Stimulated activated effector memory CD8-positive, alpha-beta T cell treated with anti-CD3 and anti-CD28 coated beads, Interleukin-12 subunit alpha, Interleukin-12 subunit beta, amount 100 ng/mL, for 72 hours (primary cell): Measurements from ENCODE around the gene ZNF835.

ENCODE experiments used
- ATAC-seq: fragments of 150-1000 bp; cut with Tn5 transposase; 2 replicates; pipeline ENCODE4 v1.10.0; 2021
- DNase-seq, 2 donors: peaks; one replicate each; pipeline ENCODE4 v3.0.0; 2021 to 2022; ENCODE audit warnings: low spot score in 2 of 2
- H3K27ac Mint-ChIP-seq: one replicate; pipeline ENCODE4 v1.8.0; 2022; ENCODE audit warnings: mild to moderate bottlenecking, mixed read lengths
- H3K36me3 Mint-ChIP-seq: one replicate; pipeline ENCODE4 v1.8.0; 2022; ENCODE audit warnings: mild to moderate bottlenecking, mixed read lengths
- H3K4me1 Mint-ChIP-seq: one replicate; pipeline ENCODE4 v1.8.0; 2022; ENCODE audit warnings: mixed read lengths
- H3K4me3 Mint-ChIP-seq: one replicate; pipeline ENCODE4 v1.8.0; 2022; ENCODE audit warnings: mild to moderate bottlenecking, mixed read lengths
- H3K9me3 Mint-ChIP-seq: one replicate; pipeline ENCODE4 v1.8.0; 2022; ENCODE audit warnings: mixed read lengths

The ZNF835 gene

DNA sequence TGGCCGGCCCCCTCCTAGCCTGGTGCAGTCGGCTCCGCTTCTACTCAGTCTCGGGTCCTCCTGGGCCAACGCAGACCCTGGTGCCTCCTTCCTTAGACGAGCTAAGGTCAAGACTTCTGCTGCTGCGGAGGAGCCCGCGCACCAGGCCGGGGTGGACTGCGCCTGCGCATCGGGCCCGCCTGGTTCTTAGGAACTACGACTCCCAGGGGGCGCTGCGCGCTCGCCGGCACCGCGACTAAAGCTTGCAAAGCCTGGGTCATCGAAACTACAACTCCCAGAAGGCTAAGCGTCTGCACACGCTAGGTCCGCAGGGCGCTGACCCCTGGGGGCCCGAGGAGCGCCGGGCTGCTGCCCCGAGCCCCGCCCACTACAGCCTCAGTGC lies at the start of gene ZNF835:
Gene ZNF835 (minus strand): TSS at position 145 of the 382 bp plus-strand sequence. CDS start 6,559 bp downstream, outside the sequence.
- DNase-seq (peak; percentile 55 to 69), ATAC-seq (peak; percentile 86)
- Mint-ChIP-seq H3K27ac (no peak within 1 kb of the TSS), H3K9me3 (peaks cover 8% of the 10 kb centered on the region), H3K36me3 (no peaks in the 10 kb centered on the region), H3K4me3 (peak within 1 kb of the TSS; percentile 71), H3K4me1 (peaks cover 6% of the 10 kb centered on the region)

DNA sequence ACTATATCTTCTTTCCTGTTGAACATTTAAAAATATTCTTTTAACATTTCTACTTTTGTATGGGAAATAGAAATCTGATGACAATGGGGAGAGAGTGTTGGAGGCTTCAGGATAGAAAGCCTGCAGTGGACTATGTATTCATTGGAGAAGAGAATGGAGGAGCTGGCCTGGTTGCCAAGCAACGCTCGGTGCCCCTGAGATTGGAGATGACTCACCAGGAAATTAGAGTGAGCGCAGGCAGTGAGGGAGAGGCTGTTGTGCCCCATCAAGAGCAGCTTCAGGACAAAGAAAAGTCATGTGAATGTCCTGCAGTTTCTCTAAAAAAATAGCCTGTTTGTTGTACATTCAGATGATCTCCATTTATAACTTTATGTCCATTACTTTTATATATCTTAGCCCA lies 48.7 kb upstream of the ZNF835 start:
- Mint-ChIP-seq H3K36me3 (no peaks in the 10 kb centered on the region), H3K27ac (no peak overlapping the region), H3K4me1 (no peaks in the 10 kb centered on the region), H3K4me3 (no peak overlapping the region), H3K9me3 (peaks cover 31% of the 10 kb centered on the region)
- no peak for ATAC-seq
- DNase-seq = no peak

DNA sequence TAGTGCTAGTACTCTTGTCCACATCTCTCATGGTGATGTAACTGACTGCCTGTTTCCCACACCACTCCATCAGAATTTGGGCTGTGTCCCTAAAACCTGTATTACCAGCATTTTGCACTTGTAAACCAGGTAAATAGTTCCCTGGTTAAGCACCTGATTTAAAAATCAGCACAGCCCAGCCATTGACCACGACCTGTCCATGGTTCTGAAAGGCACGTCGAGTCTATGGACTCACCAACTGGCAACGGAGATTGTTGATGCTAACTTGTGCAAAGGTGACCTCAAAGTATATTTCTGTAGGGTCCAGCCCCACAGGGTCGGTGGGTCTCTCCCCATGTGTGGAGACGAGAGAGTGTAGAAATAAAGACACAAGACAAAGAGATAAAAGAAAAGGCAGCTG lies 46.7 kb upstream of the ZNF835 start:
- ATAC-seq = no peak
- H3K9me3 Mint-ChIP-seq = peaks cover 24% of the 10 kb centered on the region
- H3K27ac Mint-ChIP-seq = no peak overlapping the region
- DNase-seq = no peak
- no peaks in the 10 kb centered on the region for H3K36me3 Mint-ChIP-seq
- H3K4me3 Mint-ChIP-seq = no peak overlapping the region
- H3K4me1 Mint-ChIP-seq = no peaks in the 10 kb centered on the region

DNA sequence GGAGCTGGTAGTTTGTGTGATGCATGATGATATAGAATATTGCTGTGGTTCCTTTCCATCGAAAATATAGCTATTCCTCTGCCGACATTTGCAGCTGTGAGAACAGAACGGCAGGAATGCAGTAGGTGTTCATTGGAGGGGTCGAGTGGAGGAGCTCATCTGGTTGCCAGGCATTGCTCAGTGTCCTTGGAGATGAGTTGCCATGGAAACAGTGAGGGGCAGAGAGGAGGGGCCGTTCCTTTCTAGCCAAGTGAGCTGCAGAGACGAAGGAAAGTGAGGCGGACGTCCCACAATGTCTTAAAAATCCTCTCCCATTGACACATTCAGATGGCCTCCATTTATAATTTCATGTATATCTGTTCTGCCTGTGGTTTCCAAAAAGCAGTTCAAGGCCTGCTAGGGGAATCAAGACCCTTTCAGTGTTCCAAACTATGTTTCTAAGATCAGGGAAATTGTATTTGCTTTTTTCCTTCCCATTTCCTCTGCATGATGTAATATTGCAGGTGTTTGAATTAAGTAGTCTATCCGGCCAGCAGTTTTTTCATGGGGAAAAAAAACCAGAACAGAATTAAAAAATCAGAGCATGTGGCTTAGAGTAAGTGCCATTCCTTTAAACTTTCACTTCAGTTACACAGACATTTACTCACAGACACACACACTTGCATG lies 41.2 kb upstream of the ZNF835 start:
- no peak for ATAC-seq
- no peak overlapping the region for H3K4me3 Mint-ChIP-seq

DNA sequence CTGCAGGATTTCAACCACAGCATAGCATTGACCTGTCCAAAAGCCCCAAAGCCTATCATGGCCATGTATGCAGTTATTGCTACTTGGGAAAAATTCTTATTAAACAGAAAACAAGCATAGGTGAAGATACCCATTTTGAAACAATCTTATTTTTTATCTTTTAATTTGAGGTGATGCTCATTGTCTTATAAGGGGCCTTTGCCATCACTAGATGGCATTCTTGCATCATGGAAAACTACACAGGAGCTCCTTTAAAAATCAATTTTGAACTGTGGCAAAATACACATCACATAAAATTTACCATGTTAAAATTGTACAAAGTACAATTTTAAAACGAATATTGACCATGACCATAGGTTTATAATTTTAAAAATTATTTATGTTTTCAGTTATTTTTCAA lies 38.9 kb upstream of the ZNF835 start:
- Mint-ChIP-seq H3K27ac (no peak overlapping the region), H3K9me3 (peaks cover 30% of the 10 kb centered on the region), H3K36me3 (no peaks in the 10 kb centered on the region), H3K4me3 (no peak overlapping the region), H3K4me1 (no peaks in the 10 kb centered on the region)
- no peak for ATAC-seq
- DNase-seq = no peak

More for the DNA sequence above, 41.2 kb upstream of the ZNF835 start:
- H3K36me3 Mint-ChIP-seq = no peaks in the 10 kb centered on the region
- no peak overlapping the region for H3K27ac Mint-ChIP-seq
- DNase-seq = no peak
- H3K9me3 Mint-ChIP-seq = peaks cover 15% of the 10 kb centered on the region
- H3K4me1 Mint-ChIP-seq = no peaks in the 10 kb centered on the region

DNA sequence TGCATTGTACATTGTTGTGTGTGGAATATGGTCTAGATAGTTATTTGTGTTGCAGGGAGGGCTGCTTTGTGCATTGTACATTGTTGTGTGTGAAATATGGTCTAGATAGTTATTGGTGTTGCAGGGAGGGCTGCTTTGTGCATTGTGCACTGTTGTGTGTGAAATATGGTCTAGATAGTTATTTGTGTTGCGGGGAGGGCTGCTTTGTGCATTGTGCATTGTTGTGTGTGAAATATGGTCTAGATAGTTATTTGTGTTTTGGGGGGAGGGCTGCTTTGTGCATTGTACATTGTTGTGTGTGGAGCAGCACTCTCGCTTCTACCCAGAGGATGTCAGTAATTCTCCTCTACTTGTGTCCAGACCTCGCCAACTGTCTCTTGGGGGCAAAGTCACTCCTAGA lies 36.3 kb upstream of the ZNF835 start:
- H3K4me1 Mint-ChIP-seq = no peaks in the 10 kb centered on the region
- ATAC-seq = no peak
- no peak overlapping the region for H3K4me3 Mint-ChIP-seq
- peaks cover 36% of the 10 kb centered on the region for H3K9me3 Mint-ChIP-seq
- DNase-seq = no peak
- H3K36me3 Mint-ChIP-seq = no peaks in the 10 kb centered on the region
- H3K27ac Mint-ChIP-seq = no peak overlapping the region

DNA sequence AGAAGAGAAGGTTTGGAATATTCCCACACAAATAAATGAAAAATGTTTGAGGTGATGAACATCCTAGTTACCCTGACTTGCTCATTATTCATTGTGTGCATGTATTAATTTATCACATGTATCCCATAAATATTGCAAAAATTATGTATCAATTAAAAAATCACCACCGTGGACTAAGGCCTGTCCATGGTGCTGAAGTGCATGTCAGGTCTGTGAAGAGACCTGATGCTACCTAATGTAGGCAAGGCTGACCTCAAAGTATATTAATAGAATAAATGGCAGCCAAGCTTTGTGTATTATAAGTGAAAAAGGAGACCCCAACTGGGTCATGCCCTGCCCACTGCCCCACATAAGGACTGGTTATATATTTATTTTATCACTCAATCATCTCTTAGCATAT lies 34.4 kb upstream of the ZNF835 start:
- Mint-ChIP-seq H3K9me3 (peaks cover 34% of the 10 kb centered on the region), H3K4me3 (no peak overlapping the region), H3K27ac (no peak overlapping the region), H3K4me1 (no peaks in the 10 kb centered on the region), H3K36me3 (no peaks in the 10 kb centered on the region)
- ATAC-seq = no peak
- no peak for DNase-seq

DNA sequence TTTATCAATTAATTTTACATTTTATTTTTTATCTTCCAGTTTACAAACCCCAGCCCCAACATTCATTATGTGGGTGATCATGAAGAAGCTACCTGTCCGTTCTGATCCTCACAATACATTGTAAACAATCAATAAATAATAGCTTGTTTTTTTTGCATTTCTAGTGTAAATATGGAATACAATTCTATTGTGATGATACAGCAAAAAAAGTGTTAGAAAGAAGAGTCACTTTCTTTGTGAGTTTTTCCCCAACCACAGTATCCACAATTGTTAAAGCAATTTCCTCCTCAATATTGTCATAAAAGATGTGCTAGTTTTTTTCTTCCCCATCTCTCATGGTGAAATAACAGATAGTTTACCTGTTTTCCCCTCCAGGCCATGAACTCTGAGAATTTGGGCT lies 30.3 kb upstream of the ZNF835 start:
- no peaks in the 10 kb centered on the region for H3K4me1 Mint-ChIP-seq
- H3K36me3 Mint-ChIP-seq = no peaks in the 10 kb centered on the region
- ATAC-seq (no peak), DNase-seq (no peak)
- no peak overlapping the region for H3K27ac Mint-ChIP-seq
- no peak overlapping the region for H3K4me3 Mint-ChIP-seq
- H3K9me3 Mint-ChIP-seq = peaks cover 27% of the 10 kb centered on the region

DNA sequence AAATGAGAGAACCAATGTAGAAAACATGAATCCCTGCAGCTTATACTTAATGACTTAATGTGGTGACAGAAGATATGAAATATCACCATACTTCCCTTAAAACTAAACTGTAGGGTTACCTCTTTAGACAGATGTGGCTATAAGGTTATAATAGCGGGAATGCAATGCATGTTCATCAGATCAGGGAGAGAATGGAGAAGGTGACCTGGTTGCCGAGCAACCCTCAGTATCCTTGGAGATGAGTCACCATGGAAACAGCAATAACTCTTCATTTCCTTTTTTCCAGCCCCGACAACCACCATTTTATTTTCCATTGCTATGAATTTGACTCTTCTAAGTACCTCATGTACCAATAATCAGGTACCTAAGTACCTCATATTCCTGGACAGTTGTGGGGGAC lies 28.0 kb upstream of the ZNF835 start:
- no peaks in the 10 kb centered on the region for H3K4me1 Mint-ChIP-seq
- peaks cover 20% of the 10 kb centered on the region for H3K9me3 Mint-ChIP-seq
- H3K27ac Mint-ChIP-seq = no peak overlapping the region
- no peak for ATAC-seq
- no peak overlapping the region for H3K4me3 Mint-ChIP-seq
- DNase-seq = no peak
- no peaks in the 10 kb centered on the region for H3K36me3 Mint-ChIP-seq

DNA sequence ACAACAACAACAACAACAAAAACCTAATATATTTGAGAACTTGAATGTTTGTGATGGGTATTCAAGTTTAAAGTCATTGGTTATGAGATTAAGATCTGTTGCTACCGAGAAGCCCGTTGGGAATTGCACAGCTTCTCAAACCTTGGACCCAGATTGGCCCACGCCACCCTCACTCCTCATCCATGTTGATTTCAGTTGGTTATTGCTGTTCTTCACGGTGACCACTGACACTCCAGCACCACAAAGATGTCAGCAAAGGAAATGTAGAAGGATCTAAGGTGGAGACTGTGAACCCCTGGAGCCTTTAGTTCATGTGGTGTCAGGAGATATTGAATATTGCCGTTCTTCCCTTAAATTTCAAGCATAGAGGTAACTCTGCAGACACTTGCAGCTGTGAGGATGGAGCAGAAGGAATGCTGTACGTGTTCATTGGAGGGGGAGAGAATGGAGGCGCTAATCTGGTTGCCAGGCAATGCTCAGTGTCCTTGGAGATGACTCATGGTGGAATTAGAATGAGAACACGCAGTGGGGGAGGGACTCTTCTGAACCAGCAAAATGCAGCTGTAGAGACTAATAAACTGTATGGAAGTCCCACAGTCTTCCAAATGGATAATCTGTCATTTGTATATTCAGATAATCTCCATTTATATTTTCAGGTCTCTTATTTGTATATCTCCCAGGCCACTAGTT lies 20.8 kb upstream of the ZNF835 start:
- Mint-ChIP-seq H3K4me1 (no peaks in the 10 kb centered on the region), H3K9me3 (peaks cover 17% of the 10 kb centered on the region), H3K27ac (no peak overlapping the region), H3K36me3 (no peaks in the 10 kb centered on the region), H3K4me3 (no peak overlapping the region)
- DNase-seq (no peak), ATAC-seq (no peak)

DNA sequence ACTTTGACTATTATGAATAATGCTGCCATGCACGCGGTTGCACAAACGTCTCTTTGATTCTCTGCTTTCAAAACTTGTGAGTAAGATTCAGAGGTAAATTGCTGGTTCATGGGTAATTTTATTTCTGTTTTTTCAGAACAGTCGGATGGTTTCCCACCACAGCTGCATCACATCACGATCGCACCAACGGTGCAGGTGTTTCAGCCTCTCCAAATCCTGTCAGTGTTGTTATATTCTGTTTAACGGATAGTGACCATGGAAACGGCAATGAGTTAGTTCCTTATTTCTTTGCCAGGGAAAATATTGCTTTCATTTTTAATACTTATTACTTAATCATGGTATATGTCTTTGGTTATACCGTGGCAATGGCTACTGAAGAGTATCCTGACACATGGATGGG lies 19.1 kb upstream of the ZNF835 start:
- DNase-seq (no peak), ATAC-seq (no peak)
- Mint-ChIP-seq H3K4me3 (no peak overlapping the region), H3K27ac (no peak overlapping the region), H3K9me3 (peaks cover 24% of the 10 kb centered on the region), H3K36me3 (no peaks in the 10 kb centered on the region), H3K4me1 (no peaks in the 10 kb centered on the region)

DNA sequence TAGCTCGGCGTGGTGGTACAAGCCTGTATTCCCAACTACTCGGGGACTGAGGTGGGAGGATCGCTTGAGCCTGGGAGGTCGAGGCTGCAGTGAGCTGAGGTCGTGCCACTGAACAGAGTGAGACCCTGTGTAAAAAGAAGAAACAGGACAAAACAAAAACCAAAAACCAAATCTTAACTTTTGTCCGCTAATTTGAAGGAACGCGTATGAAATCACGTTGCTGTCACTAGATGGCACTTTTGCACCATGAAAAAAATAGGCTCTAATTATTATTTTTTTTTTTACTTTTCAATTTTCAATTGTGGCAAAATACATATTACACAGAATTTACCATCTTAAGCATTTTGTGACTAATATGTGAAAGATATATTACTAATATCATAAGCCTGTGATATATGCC lies 17.6 kb upstream of the ZNF835 start:
- H3K4me3 Mint-ChIP-seq = no peak overlapping the region
- no peaks in the 10 kb centered on the region for H3K4me1 Mint-ChIP-seq
- no peak for ATAC-seq
- no peak for DNase-seq
- H3K36me3 Mint-ChIP-seq = no peaks in the 10 kb centered on the region
- H3K9me3 Mint-ChIP-seq = peaks cover 31% of the 10 kb centered on the region
- H3K27ac Mint-ChIP-seq = no peak overlapping the region

DNA sequence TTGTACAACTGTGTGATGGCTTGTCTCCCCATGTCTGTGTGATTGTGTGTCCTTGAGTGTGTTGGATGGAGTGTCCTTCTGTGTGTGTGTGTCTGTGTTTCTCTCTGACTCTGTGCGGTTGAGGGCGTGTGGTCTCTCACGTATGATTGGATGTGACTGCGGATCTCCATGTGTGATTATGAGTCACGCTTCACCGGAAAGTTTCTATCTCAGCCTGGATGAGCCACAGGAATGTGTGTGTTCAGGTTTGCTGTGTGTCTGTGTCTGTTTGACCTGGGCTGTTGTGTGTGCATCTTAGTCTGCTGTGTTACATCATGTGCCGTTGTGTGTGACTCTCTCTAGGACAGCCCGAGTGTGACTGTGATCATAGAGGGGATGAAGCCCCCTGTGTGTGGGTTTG lies 15.5 kb upstream of the ZNF835 start:
- Mint-ChIP-seq H3K9me3 (peaks cover 19% of the 10 kb centered on the region), H3K27ac (no peak overlapping the region), H3K4me3 (no peak overlapping the region), H3K36me3 (no peaks in the 10 kb centered on the region), H3K4me1 (no peaks in the 10 kb centered on the region)
- no peak for ATAC-seq
- DNase-seq = no peak

DNA sequence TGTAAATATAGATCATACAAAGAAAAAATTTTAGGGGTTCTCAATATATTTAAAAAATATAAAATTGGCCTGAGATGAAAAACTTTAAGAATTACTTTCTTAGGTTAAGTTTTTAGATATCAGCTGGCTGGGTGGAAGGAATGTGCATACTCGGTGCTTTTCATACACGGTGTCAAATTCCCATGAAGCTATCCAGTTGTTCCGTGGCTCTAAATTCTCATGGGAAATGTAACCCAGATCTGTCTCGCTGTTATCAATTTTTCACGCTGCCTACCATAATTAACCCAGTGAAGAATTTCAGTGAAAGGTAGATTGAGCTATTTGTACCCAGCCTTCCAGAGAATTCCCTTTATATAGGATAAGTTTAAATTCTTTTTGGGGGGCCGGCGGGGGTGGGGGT lies 11.6 kb upstream of the ZNF835 start:
- Mint-ChIP-seq H3K9me3 (peaks cover 27% of the 10 kb centered on the region), H3K4me1 (no peaks in the 10 kb centered on the region), H3K36me3 (no peaks in the 10 kb centered on the region), H3K4me3 (no peak overlapping the region), H3K27ac (no peak overlapping the region)
- no peak for ATAC-seq
- DNase-seq = no peak

DNA sequence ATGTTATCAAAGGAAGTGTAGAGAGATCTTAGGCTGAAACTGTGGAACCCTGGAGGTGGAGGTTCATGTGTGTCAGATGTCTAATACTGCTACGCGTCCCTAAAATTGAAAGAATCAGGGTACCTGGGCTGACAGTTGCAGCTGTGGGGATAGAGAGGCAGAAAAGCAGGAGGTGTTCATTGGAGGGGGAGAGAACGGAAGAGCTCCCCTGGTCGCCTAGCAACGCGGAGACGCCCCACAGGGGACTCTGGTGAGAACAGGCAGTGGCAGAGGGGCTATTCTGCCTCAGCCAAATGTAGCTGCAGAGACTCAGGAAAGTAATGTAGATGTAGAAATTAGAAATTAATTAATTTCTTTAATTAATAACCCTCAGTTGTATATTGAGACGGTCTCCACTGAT lies 10.1 kb upstream of the ZNF835 start:
- Mint-ChIP-seq H3K4me1 (no peaks in the 10 kb centered on the region), H3K4me3 (no peak overlapping the region)
- no peak for ATAC-seq

DNA sequence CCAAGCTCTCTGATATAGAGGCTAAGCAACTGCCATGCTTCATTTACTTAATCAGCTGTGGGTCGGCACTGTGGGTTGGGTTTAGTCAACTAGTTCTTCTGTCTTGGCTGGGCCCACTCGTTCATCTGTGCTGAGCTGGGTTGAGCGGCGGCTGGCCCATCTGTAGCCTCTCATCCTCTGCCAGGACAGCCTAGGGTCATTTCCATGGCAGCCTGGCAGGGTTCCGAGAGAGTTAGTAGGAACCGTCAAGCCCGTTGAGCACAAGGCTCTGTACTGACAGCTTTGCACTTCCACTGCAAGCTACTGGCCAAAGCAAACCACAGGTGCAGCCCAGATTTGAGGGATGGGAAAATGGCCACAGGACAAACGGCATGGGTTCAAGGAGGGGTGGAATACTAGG lies 6.6 kb upstream of the ZNF835 start:
- Mint-ChIP-seq H3K36me3 (no peaks in the 10 kb centered on the region), H3K27ac (no peak overlapping the region), H3K4me1 (no peaks in the 10 kb centered on the region), H3K4me3 (no peak overlapping the region), H3K9me3 (peaks cover 11% of the 10 kb centered on the region)
- no peak for DNase-seq
- ATAC-seq = no peak

More for the DNA sequence above, 10.1 kb upstream of the ZNF835 start:
- H3K9me3 Mint-ChIP-seq = peaks cover 21% of the 10 kb centered on the region
- no peak for DNase-seq
- H3K36me3 Mint-ChIP-seq = no peaks in the 10 kb centered on the region
- no peak overlapping the region for H3K27ac Mint-ChIP-seq
